Ascending aorta (tissue), 2 donors: ENCODE data around the gene EIF3J. TPM values are rescaled to one million over a fixed set of nuclear protein-coding genes. Genes with fewer than 3 reads are reported as not detected.
A peak's percentile ranks its signal among the peaks of the same experiment; 100 is the strongest.
"Not testable (repeated sequence)": the region's sequence is repeated elsewhere in the genome, so short reads cannot be mapped to it uniquely, and the experiment has no call there.

Experiments
- DNase-seq, 2 donors: peaks; one replicate each; pipeline ENCODE4 v3.0.0-alpha.2; 2019; ENCODE audit warnings: low spot score in 2 of 2
- H3K27ac ChIP-seq, 2 donors: fragments of 200-600 bp; sonication (generic); one replicate each; pipeline ENCODE4 v1.5.1; 2016 to 2017; ENCODE audit warnings: mild to moderate bottlenecking in 1 of 2
- H3K27me3 ChIP-seq: fragments of 200-600 bp; sonication (generic); one replicate; pipeline ENCODE4 v1.5.1; 2017
- H3K36me3 ChIP-seq, 2 donors: fragments of 200-600 bp; sonication (generic); one replicate each; pipeline ENCODE4 v1.5.1; 2016
- H3K4me1 ChIP-seq, 2 donors: fragments of 200-600 bp; sonication (generic); one replicate each; pipeline ENCODE4 v1.5.1; 2016 to 2017; ENCODE audit warnings: mild to moderate bottlenecking in 1 of 2
- H3K4me3 ChIP-seq, 2 donors: fragments of 200-600 bp; sonication (generic); one replicate each; pipeline ENCODE4 v1.5.1; 2016 to 2017; ENCODE audit warnings: mild to moderate bottlenecking in 1 of 2
- H3K9me3 ChIP-seq, 2 donors: fragments of 200-600 bp; sonication (generic); one replicate each; pipeline ENCODE4 v1.5.1; 2016
- CTCF ChIP-seq, 3 experiments: fragments of 200-600 bp in 2 of 3; fragments of 450-650 bp in 1 of 3; sonication (generic) in 2 of 3; IDR thresholded peaks; one replicate each; pipeline ENCODE4 v1.5.1; 2016 to 2019; ENCODE audit warnings: antibody characterized with exemption in 3 of 3, mild to moderate bottlenecking in 1 of 3, moderate library complexity in 1 of 3
- intact Hi-C: fragments of 100-400 bp; cut with DNase I; formaldehyde crosslinking; loops from one replicate; pipeline ENCODE4 v1.15.1; 2023
- total RNA-seq: library from RNA; depleted of rRNA; stranded (reverse); fragments of >200 nt; gene quantifications from one replicate; pipeline ENCODE4 v1.1.0, GENCODE V29; 2016

The EIF3J gene
- total RNA-seq, 1 donor from 2014 or later: 22.8 TPM

DNA sequence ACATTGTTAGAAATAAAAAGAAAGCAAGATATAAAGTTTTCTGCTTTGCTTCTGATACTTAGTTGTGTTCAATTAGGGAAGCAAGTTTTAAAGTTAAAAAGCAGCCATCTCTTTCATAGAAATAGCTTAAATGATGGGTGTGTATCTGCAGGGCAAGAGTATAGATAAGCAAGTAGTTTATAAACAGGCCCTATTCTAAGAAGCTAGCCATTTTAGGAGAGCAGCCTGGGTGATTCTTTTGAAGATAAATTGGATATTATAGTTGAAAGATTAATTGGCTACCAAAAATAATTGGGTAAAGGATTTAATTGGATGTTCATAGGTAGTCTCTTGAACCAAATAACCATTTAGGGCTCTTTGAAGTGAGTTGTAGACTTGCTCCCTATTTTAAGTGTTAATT, 5.6 kb downstream of the EIF3J start:
- H3K4me1 ChIP-seq: peaks cover 10 to 41% of the 10 kb centered on the region in 2 donors
- peak overlapping the region; percentile 3 to 62 for H3K27ac ChIP-seq
- peaks cover 4 to 12% of the 10 kb centered on the region in 2 donors for H3K36me3 ChIP-seq
- no peaks in the 10 kb centered on the region for H3K9me3 ChIP-seq
- H3K27me3 ChIP-seq: no peaks in the 10 kb centered on the region
- intact Hi-C loops: no loop called here
- no peak for DNase-seq
- no peak overlapping the region for H3K4me3 ChIP-seq
- TF ChIP-seq CTCF (IDR thresholded peaks at IDR 0.05): no peak

- H3K4me1 ChIP-seq: peaks cover 6 to 32% of the 10 kb centered on the region in 2 donors
- H3K27me3 ChIP-seq, H3K9me3 ChIP-seq, intact Hi-C loops, H3K36me3 ChIP-seq, DNase-seq, H3K4me3 ChIP-seq, H3K27ac ChIP-seq: not testable (repeated sequence)
Observed at GRCh38 chr15:44544745-44545144, 7.8 kb downstream of the EIF3J start.

DNA sequence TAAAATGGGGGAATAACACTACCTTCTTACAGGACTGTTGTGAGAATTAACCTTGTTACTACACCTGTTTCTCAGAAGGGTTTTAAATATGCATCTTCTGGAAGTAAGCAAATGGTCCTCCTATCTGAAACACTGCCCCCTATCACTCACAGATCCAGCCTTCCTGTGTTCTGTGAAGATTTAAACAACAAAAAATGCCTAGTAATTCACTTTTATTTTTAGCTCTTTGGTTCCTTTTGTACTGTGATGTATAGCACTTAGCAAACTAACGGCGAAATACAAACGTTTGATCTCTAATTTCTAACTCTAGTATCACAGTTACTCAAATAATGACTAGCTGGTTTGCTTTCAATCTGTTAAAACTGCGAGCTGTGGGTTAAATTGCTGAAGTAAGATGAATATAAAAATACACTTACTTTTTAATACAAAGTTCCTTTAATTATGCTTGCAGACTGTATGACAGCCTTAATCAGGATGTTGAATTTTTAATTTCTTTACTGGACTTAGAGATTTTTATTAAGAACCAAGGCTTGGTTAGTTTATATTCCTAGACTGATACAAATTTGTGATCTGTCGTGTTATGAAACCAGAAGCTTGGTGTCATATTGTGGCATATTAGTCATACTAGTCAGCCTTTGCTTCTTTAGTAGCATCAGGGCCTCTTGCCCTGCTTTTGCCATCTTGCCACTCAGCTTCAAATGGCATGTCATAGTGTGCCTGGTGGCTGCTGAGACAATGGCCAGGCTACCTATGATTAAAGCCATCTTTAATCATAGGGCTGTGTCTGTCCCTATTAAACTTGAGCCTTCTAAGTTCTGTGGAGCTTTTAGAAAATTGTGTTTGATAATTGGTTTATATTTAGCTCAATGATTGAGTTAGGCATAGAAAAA, 9.2 kb downstream of the EIF3J start:
- Histone ChIP-seq H3K36me3 (peaks cover 0 to under 1% of the 10 kb centered on the region in 2 donors), H3K4me1 (peaks cover 6 to 24% of the 10 kb centered on the region in 2 donors), H3K27ac (no peak overlapping the region), H3K9me3 (no peaks in the 10 kb centered on the region), H3K27me3 (no peaks in the 10 kb centered on the region), H3K4me3 (no peak overlapping the region)
- no peak for DNase-seq
- intact Hi-C loops: no loop called here
- peak in 1 of 3 experiments; percentile 35 for TF ChIP-seq CTCF (IDR thresholded peaks at IDR 0.05)

DNA sequence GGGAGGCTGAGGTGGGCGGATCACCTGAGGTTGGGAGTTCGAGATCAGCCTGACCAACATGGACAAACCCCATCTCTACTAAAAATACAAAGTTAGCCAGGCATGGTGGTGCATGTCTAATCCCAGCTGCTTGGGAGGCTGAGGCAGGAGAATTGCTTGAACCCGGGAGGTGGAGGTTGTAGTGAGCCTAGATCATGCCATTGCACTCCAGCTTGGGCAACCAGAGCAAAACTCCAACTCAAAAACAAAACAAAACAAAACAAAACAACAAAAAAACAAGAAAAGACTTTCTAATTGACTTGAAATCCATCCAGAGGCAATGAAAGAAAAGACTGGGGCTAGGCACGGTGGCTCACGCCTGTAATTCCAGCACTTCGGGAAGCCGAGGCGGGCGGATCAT, 12.2 kb downstream of the EIF3J start:
- H3K9me3 ChIP-seq, DNase-seq, H3K4me3 ChIP-seq, H3K27me3 ChIP-seq, H3K4me1 ChIP-seq, H3K27ac ChIP-seq, intact Hi-C loops: not testable (repeated sequence)
- H3K36me3 ChIP-seq: peaks cover 15 to 28% of the 10 kb centered on the region in 2 donors

GRCh38 chr15:44550256-44550655, 13.3 kb downstream of the EIF3J start:
- Histone ChIP-seq H3K36me3 (peaks cover 26 to 39% of the 10 kb centered on the region in 2 donors), H3K4me3 (no peak overlapping the region), H3K4me1 (peaks cover 0 to 5% of the 10 kb centered on the region in 2 donors), H3K27me3 (no peaks in the 10 kb centered on the region), H3K27ac (no peak overlapping the region), H3K9me3 (no peaks in the 10 kb centered on the region)
- peak in 1 of 3 experiments; percentile 17 for TF ChIP-seq CTCF (IDR thresholded peaks at IDR 0.05)
- no peak for DNase-seq
- intact Hi-C loops: no loop called here

- intact Hi-C loops: no loop called here
- no peak overlapping the region for H3K27ac ChIP-seq
- H3K27me3 ChIP-seq: no peaks in the 10 kb centered on the region
- no peak for DNase-seq
- H3K9me3 ChIP-seq: no peaks in the 10 kb centered on the region
- TF ChIP-seq CTCF (IDR thresholded peaks at IDR 0.05): no peak
- no peak overlapping the region for H3K4me3 ChIP-seq
- H3K4me1 ChIP-seq: peaks cover 0 to 5% of the 10 kb centered on the region in 2 donors
- H3K36me3 ChIP-seq: peaks cover 29 to 43% of the 10 kb centered on the region in 2 donors
Observed at GRCh38 chr15:44550734-44551133, 13.8 kb downstream of the EIF3J start.
